ENCODE data around the gene P2RY14.

- TF ChIP-seq CTCF (IDR thresholded peaks at IDR 0.05), result no peak
- TF ChIP-seq POLR2A (IDR thresholded peaks at IDR 0.05; ENCODE audit: low read depth), result no peak
- no peak for TF ChIP-seq EP300 (IDR thresholded peaks at IDR 0.05)
Measured at GRCh38 chr3:151232991-151233390, 45.4 kb downstream of the P2RY14 start.

All from esophagus muscularis mucosa (tissue), 4 donors.